ENCODE results near the gene PCED1B.

PCED1B gene

DNA sequence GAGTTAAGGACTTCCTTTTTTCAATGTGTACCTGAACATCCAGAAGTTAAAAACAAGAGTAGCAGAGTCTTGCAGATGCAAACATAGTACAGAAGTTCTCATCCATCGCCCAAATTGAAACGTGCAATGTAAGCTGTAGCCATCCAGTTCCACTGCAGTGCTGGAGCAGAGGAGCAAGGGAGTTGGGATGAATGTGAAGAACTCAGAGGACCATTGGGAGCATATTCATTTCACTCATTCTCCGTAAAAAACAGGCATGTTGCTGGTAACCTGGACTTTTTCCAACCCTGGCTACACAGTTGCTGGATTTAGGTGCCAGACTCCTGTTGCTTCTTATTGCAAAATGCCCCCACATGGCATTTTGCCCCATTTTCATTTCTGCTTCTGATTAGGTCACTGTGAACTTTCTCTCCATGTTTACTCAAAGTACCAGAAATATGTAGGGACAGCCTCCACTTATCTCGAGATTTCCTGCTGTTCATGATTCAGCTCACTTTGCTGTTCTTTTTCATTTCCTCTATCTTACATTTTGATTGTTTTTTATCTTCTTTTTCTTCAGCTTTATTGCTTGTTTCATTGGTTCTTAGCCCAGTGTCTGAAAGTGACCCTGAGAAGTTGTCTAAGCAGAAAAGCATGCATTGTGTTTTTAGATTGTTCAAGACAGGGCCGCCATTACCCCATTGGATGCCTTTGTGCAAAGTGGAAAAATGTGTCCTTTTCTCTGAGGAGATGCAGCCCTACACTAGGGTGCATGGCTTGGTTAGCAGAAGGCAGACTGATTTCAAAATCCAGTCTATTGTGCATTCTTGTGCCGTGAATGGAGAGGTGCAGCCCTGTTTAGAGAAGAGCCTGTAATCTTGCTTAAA lies 109.4 kb downstream of the PCED1B start:
- Histone ChIP-seq H3F3A (ENCODE audit: insufficient read depth) (no peaks in the 10 kb centered on the region; the same call in 1 of the 2 replicates), H3K4me3 (ENCODE audit: insufficient read depth, low read length, poor library complexity, severe bottlenecking) (no peak overlapping the region), H3K9me2 (replicated peaks; ENCODE audit: insufficient read depth, low read length) (no peaks in the 10 kb centered on the region), H3K79me2 (ENCODE audit: insufficient read depth, low read length) (no peaks in the 10 kb centered on the region), H3K9me3 (ENCODE audit: insufficient read depth, low read length) (no peaks in the 10 kb centered on the region), H3K9ac (ENCODE audit: low read length) (no peak overlapping the region), H4K20me1 (ENCODE audit: low read depth, low read length) (no peaks in the 10 kb centered on the region), H3K4me2 (ENCODE audit: low read depth, low read length, poor library complexity, severe bottlenecking) (no peak overlapping the region), H3K27me3 (ENCODE audit: low read length) (no peaks in the 10 kb centered on the region), H3K27ac (ENCODE audit: low read depth, low read length) (no peak overlapping the region), H3K36me3 (ENCODE audit: low read length) (no peaks in the 10 kb centered on the region), H2AFZ (ENCODE audit: low read depth, low read length, severe bottlenecking) (no peak overlapping the region)
- TF ChIP-seq, protein P1, sequence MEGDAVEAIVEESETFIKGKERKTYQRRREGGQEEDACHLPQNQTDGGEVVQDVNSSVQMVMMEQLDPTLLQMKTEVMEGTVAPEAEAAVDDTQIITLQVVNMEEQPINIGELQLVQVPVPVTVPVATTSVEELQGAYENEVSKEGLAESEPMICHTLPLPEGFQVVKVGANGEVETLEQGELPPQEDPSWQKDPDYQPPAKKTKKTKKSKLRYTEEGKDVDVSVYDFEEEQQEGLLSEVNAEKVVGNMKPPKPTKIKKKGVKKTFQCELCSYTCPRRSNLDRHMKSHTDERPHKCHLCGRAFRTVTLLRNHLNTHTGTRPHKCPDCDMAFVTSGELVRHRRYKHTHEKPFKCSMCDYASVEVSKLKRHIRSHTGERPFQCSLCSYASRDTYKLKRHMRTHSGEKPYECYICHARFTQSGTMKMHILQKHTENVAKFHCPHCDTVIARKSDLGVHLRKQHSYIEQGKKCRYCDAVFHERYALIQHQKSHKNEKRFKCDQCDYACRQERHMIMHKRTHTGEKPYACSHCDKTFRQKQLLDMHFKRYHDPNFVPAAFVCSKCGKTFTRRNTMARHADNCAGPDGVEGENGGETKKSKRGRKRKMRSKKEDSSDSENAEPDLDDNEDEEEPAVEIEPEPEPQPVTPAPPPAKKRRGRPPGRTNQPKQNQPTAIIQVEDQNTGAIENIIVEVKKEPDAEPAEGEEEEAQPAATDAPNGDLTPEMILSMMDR (IDR thresholded peaks at IDR 0.05; ENCODE audit: insufficient read depth, low read length, poor library complexity, severe bottlenecking), result no peak
- TF ChIP-seq EZH2phosphoT487 (conservative IDR thresholded peaks at IDR 0.05; ENCODE audit: low read length), result no peak

DNA sequence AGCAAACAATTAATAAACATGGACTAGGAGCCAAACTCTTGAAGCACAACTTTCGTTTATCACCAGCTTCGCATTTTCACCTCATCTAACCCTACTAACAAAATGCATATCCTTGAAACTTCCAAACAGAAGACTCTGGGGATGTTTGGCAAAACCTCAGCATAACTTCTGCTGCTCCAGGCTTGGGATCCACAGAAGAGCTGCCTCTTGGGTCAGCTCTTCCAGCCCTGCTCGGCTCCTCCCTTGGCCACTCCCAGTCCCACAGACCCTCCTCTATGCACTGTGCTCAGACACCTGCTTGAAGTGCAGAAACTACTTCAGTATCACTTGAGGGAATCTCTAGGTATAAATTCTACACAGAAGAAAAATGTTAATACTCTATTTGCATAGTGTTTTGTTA lies 110.3 kb downstream of the PCED1B start:
- H3K9me2 ChIP-seq (replicated peaks; ENCODE audit: insufficient read depth, low read length), result no peaks in the 10 kb centered on the region
- H3F3A ChIP-seq (ENCODE audit: insufficient read depth), result peaks cover 3% of the 10 kb centered on the region; the same call in 1 of the 2 replicates
- no peak overlapping the region for H3K27ac ChIP-seq (ENCODE audit: low read depth, low read length)
- no peak overlapping the region for H3K9ac ChIP-seq (ENCODE audit: low read length)
- no peak for TF ChIP-seq EZH2phosphoT487 (conservative IDR thresholded peaks at IDR 0.05; ENCODE audit: low read length)
- TF ChIP-seq, protein P1 (IDR thresholded peaks at IDR 0.05; ENCODE audit: insufficient read depth, low read length, poor library complexity, severe bottlenecking), result no peak
- H3K4me3 ChIP-seq (ENCODE audit: insufficient read depth, low read length, poor library complexity, severe bottlenecking), result no peak overlapping the region
- no peak overlapping the region for H2AFZ ChIP-seq (ENCODE audit: low read depth, low read length, severe bottlenecking)
- no peaks in the 10 kb centered on the region for H3K36me3 ChIP-seq (ENCODE audit: low read length)
- H4K20me1 ChIP-seq (ENCODE audit: low read depth, low read length), result no peaks in the 10 kb centered on the region
- H3K79me2 ChIP-seq (ENCODE audit: insufficient read depth, low read length), result no peaks in the 10 kb centered on the region
- no peak overlapping the region for H3K4me2 ChIP-seq (ENCODE audit: low read depth, low read length, poor library complexity, severe bottlenecking)
- H3K9me3 ChIP-seq (ENCODE audit: insufficient read depth, low read length), result no peaks in the 10 kb centered on the region
- no peaks in the 10 kb centered on the region for H3K27me3 ChIP-seq (ENCODE audit: low read length)

DNA sequence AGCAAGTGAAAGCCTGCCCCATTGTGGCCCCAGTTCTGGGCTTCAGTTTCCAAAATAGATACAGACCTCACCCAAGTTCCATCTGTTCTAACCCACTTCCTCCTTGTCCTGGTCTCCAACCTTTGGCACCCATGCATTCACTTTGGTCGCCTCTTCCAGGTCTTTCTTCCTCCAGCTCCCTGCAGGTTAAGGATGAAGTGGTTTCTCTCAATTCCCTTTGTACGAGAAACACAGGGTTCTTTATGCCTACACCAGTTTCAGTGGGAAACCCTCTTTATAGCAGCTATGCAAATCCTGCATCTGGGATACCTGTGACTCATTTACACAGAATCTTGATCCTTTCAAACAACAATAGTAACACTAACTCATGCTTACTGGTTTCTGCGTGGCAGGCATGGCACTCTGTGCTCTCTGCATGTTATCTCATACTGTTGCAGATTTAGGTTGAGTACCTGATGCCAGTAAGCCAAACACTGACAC lies 110.9 kb downstream of the PCED1B start:
- no peaks in the 10 kb centered on the region for H3K9me2 ChIP-seq (replicated peaks; ENCODE audit: insufficient read depth, low read length)
- no peak overlapping the region for H3K4me2 ChIP-seq (ENCODE audit: low read depth, low read length, poor library complexity, severe bottlenecking)
- no peaks in the 10 kb centered on the region for H3K36me3 ChIP-seq (ENCODE audit: low read length)
- no peaks in the 10 kb centered on the region for H3K9me3 ChIP-seq (ENCODE audit: insufficient read depth, low read length)
- H3K79me2 ChIP-seq (ENCODE audit: insufficient read depth, low read length), result no peaks in the 10 kb centered on the region
- no peak overlapping the region for H3K27ac ChIP-seq (ENCODE audit: low read depth, low read length)
- no peak overlapping the region for H2AFZ ChIP-seq (ENCODE audit: low read depth, low read length, severe bottlenecking)
- H3K9ac ChIP-seq (ENCODE audit: low read length), result no peak overlapping the region
- H3K4me3 ChIP-seq (ENCODE audit: insufficient read depth, low read length, poor library complexity, severe bottlenecking), result no peak overlapping the region
- 0 out of 2 replicates have a peak, but pooled peaks cover 3% of the 10 kb centered on the region for H3F3A ChIP-seq (ENCODE audit: insufficient read depth)
- TF ChIP-seq, protein P1 (IDR thresholded peaks at IDR 0.05; ENCODE audit: insufficient read depth, low read length, poor library complexity, severe bottlenecking), result no peak
- no peak for TF ChIP-seq EZH2phosphoT487 (conservative IDR thresholded peaks at IDR 0.05; ENCODE audit: low read length)
- H3K27me3 ChIP-seq (ENCODE audit: low read length), result no peaks in the 10 kb centered on the region
- no peaks in the 10 kb centered on the region for H4K20me1 ChIP-seq (ENCODE audit: low read depth, low read length)
